NCI-H2196 treated with DMSO at 0.1 percent for 48 hours (cell line): Measurements from ENCODE around the gene CEP104.
"Not testable (repeated sequence)": the region's sequence is repeated elsewhere in the genome, so short reads cannot be mapped to it uniquely, and the experiment has no call there.

Experiments used
- DNase-seq: peaks from one replicate; lab custom pipeline; 2025; ENCODE audit not compliant: unreplicated experiment; lab: John Stamatoyannopoulos, UW

CEP104 gene

GRCh38 chr1:3828391-3828790 lies 28.6 kb downstream of the CEP104 start:
- no peak for DNase-seq

DNA sequence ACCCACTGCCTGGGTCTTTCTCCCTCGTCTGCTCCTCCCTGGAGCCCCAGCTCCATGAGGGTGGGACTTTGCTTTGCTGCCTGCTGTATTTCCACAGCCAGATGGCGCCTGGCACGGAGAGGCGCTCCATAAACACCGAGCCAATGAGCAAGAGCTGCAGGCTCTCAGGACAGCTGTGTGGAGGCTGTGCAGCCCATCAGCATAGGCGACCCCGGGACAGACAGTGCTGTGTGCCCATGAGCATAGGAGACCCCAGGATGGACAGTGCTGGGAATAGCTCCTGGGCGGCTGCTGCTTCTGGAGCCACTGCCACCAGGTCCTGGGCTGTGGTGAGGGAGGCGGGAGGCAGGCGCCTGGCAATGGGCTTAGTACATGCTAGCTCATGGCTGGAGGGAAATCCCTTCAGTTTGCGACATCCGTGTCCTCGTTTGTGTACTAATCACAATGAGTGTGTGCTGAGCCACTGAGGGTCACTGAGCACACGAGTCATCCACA lies 29.2 kb downstream of the CEP104 start:
- no peak for DNase-seq

- no peak for DNase-seq
Observed at GRCh38 chr1:3825356-3825755, 31.7 kb downstream of the CEP104 start.

DNA sequence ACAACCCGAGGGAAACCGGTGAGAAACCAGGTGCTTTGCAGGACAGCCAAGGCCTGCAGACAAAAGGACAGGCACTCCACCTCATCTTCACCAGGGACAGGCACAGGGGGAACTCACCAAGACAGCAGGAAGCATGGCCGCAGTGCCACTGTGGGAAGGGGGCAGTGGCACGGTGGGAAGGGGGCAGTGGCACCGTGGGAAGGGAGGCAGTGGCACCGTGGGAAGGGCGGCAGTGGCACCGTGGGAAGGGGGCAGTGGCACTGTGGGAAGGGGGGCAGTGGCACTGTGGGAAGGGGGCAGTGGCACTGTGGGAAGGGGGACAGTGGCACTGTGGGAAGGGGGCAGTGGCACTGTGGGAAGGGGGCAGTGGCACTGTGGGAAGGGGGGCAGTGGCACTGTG lies 32.4 kb downstream of the CEP104 start:
- no peak for DNase-seq

GRCh38 chr1:3822421-3822820 lies 34.6 kb downstream of the CEP104 start:
- no peak for DNase-seq

DNA sequence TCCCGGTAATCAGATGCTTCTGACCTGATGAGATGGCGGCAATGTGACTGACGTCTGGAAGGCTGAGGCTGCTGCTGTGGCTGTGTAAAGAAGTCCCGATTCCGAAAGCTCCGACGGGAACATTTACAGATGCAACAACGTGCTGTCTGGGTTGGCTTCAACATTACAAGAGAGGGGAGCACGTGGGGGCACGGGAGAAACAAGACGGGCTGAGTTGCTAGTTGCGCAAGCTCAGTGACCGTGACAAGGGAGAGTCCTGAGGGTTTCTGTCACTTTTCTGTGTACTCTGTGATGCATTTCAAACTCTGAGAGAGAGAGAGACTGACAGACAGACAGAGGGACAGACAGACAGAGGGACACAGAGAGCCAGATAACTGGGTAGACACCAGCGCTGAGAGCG lies 35.1 kb downstream of the CEP104 start:
- DNase-seq, result no peak

DNA sequence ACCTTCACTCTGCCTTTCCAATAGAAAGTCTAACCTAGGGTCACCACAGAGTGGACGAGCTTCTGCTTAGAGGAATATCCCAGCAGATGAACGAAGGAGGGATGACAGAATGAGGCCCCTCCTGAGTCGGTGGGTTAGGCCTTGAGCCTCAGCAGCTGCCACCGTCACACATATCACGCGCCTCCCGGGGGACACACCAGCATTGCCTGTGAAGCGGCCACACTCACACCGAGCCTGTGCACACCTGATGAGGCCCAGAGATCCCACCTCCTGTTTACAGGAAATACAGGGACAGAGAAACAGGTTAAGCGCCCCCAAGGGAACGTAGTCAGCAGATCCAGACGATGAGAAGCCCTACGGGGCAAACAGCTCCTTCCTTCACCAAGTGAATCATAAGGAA lies 35.6 kb downstream of the CEP104 start:
- no peak for DNase-seq

- no peak for DNase-seq
Observed at GRCh38 chr1:3821004-3821403, 36.0 kb downstream of the CEP104 start.

- no peak for DNase-seq
Observed at GRCh38 chr1:3820316-3820715, 36.7 kb downstream of the CEP104 start.

DNA sequence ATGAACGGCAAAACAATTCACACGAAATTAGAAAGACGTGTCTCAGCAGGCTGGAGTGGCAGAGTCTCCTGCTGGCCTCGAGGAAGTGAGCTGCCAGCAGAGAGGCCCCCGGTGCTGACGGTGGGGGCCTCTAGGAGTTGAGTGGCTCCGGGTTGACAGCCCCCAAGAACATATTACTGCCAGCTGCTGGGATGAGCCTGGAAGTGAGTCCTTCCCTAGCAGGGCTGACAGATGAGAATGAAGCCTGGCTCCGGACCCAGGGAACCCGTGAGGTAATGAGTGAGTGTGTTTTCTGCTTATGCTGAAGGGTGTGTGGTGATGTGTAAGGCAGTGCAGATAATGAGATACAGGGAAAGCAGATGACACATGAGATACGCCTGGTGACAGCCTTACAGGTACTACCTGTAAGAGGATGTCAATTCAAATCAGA lies 37.2 kb downstream of the CEP104 start:
- no peak for DNase-seq

DNA sequence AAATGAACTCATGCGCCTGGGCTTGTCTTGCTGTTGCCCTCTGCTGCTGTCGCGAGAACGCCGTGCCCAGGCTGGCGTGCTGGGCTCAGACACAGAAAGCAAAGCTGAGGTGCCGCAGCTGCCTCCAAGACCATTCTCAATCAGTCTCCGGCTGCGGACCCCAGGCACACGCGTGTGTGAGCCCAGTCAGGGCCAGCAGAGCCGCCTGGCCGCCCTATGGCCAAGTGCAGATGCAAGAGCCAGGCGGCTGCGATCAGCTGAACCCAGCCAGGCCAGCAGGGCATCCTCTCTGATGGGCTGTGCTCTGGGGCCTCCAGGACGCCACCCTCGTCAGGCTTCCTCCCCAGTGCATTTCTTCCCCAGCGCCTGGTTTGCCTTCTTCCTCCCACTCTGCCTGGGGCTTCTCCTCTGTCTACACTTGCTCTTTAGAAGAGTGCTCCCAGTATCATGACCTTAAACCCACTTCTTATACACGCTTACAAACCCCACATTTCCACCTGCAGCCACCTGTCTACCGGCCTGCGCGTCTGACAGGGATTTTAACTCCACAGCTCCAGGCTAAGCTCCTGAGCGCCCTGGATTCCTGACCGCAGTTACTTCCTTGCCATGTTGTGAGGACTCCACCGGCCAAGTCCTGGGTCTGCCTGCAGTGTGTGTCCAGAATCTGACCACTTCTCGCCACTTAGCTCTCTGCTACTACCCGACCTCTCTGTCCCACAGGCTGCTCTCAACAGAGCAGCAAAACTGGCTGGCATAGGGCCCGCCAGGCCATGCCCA lies 39.0 kb downstream of the CEP104 start:
- DNase-seq, result no peak

GRCh38 chr1:3817138-3817740 lies 39.8 kb downstream of the CEP104 start:
- DNase-seq, result no peak

GRCh38 chr1:3816331-3817137 lies 40.5 kb downstream of the CEP104 start:
- DNase-seq, result no peak

DNA sequence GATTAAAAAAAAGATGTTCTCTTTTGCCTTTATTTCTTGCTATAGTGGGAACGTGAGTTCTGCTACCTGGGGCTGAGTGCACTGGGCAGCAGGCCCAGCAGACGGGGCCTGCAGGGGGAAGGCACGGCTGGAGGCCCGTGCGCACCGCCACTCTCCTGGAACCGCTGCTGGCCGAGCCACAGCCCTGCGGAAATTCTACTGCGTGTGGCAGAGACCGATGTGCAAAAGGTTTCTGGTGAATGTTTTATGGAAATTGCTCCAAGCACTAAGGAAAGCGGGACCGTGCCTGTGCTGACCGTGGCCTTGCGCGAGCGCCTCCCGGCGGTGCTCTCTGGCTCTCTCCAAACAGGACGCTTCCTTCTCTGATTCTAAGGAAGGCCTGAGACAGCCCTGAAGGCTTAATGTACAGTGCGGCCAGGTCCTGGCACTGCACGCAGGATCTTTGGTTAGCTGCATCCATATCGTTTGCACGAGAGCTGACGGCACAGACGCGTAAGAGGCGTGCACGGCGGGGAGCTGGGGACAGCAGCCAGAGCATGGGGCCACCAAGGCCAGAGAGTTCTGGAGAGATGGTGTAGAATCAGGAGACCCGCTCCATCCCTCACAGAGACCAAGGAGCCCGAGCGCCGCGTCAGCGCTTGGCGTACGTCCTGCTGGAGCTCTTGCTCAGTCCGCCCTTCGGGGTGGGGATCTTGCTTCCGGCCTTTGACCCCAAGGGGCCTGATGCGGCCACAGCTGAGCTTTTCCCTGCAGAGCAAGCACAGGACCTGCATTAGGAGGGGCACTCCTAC lies 42.0 kb downstream of the CEP104 start:
- no peak for DNase-seq

- DNase-seq, result no peak
Observed at GRCh38 chr1:3814065-3814464, 42.9 kb downstream of the CEP104 start.

DNA sequence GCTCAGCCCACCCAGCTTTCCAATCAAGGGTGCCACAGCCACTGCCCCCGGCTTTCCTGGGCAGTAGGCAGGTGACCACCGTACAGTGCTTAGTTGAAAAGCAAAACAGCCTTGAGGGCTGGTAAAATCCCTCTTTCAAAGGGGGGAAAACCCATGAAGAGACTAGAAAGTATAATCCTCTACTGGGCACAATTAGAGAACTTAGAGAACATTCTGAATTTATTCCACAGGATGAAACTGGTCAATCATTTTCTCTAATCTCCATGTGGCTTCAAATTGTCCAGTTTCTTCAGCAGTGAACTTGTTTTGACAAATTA lies 45.5 kb downstream of the CEP104 start:
- DNase-seq, result no peak

DNA sequence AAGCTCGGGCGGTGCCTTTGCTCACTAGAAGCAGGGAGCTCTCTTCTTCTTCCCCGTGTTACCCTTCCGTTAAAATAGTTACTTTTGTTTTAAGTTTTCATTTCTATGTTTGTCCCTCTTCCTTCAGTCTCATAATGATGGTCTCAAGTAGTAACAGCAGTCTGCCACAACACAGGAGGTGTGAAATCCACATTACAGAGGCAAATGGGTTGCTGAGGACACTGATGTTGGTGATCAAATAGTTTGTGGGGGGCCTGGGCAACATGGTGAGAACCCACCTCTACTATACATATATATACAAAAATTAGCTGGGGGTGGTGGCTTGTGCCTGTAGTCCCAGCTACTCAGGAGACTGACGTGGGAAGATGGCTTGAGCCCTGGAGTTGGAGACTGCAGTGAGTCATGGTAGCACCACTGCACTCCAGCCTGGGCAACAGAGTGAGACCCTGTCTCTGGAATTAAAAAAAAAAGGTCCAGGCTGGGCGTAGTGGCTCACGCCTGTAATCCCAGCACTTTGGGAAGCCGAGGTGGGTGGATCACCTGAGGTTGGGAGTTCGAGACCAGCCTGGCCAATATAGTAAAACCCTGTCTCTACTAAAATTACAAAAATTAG lies 46.8 kb downstream of the CEP104 start:
- DNase-seq, result not testable (repeated sequence)

- DNase-seq, result no peak
Observed at GRCh38 chr1:3809680-3810079, 47.3 kb downstream of the CEP104 start.

GRCh38 chr1:3807769-3808168 lies 49.2 kb downstream of the CEP104 start:
- DNase-seq, result no peak

DNA sequence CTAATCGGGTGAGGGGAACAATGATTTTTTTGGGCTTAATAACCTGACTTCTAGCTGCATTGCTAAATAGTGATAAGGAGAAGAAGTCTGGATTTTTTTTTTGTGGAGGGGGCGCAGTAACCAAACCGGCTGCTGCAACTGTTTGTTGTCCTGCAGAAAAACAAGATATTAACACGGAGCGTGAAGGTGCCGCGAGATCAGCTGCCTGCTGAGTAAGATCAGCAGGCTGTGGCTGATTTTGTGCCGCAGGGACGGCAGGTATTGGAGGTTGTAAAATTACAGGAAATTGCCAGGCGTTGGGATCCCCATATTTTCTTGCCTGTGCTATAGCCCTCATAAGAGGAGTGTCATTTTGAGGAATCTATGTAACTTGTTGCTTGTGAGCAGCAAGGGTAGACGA lies 52.0 kb downstream of the CEP104 start:
- no peak for DNase-seq

GRCh38 chr1:3804627-3804944 lies 52.4 kb downstream of the CEP104 start:
- DNase-seq, result not testable (repeated sequence)
